Type B pancreatic cell (in vitro differentiated cells): ENCODE results near the gene ZCCHC2. TPM values are rescaled to one million over a fixed set of nuclear protein-coding genes. Genes with fewer than 3 reads are reported as not detected.

ENCODE experiments used
- DNase-seq: peaks from one replicate; pipeline ENCODE4 v3.0.0; 2021; ENCODE audit warnings: mixed read lengths; ENCODE audit not compliant: unreplicated experiment; ENCODE audit errors: extremely low spot score
- H3K27ac Mint-ChIP-seq: 2 replicates; pipeline ENCODE4 v1.8.0; 2021; ENCODE audit warnings: mild to moderate bottlenecking, mixed read lengths
- H3K27me3 Mint-ChIP-seq: 2 replicates; pipeline ENCODE4 v1.8.0; 2021; ENCODE audit warnings: mixed read lengths
- H3K36me3 Mint-ChIP-seq: 2 replicates; pipeline ENCODE4 v1.8.0; 2021; ENCODE audit warnings: mixed read lengths
- H3K4me1 Mint-ChIP-seq: one replicate; pipeline ENCODE4 v1.8.0; 2021; ENCODE audit warnings: mixed read lengths; ENCODE audit not compliant: unreplicated experiment
- H3K4me3 Mint-ChIP-seq: 2 replicates; pipeline ENCODE4 v1.8.0; 2021; ENCODE audit warnings: mild to moderate bottlenecking, mixed read lengths
- H3K9me3 Mint-ChIP-seq: 2 replicates; pipeline ENCODE4 v1.8.0; 2021; ENCODE audit warnings: mixed read lengths
- CTCF ChIP-seq: fragments of 200-600 bp; sonication (generic); conservative IDR thresholded peaks from 2 replicates; pipeline ENCODE4 v1.5.0; 2021; ENCODE audit warnings: antibody characterized with exemption, mild to moderate bottlenecking
- total RNA-seq: library from RNA; stranded (reverse); gene quantifications from 2 replicates; pipeline ENCODE4 v1.2.1, GENCODE V29; 2021; ENCODE audit warnings: low replicate concordance

The ZCCHC2 gene
- total RNA-seq, 1 donor from 2014 or later = 18.0 TPM

GRCh38 chr18:62496262-62496661 lies 26.6 kb upstream of the ZCCHC2 start:
- H3K36me3 Mint-ChIP-seq = no peaks in the 10 kb centered on the region
- TF ChIP-seq CTCF = no peak
- no peaks in the 10 kb centered on the region for H3K4me1 Mint-ChIP-seq
- H3K9me3 Mint-ChIP-seq = no peaks in the 10 kb centered on the region
- H3K4me3 Mint-ChIP-seq = no peak overlapping the region
- H3K27me3 Mint-ChIP-seq = no peaks in the 10 kb centered on the region
- DNase-seq = no peak
- no peak overlapping the region for H3K27ac Mint-ChIP-seq

- H3K4me3 Mint-ChIP-seq = no peak overlapping the region
- no peak overlapping the region for H3K27ac Mint-ChIP-seq
- no peaks in the 10 kb centered on the region for H3K9me3 Mint-ChIP-seq
- no peak for TF ChIP-seq CTCF
- no peaks in the 10 kb centered on the region for H3K27me3 Mint-ChIP-seq
- H3K36me3 Mint-ChIP-seq = no peaks in the 10 kb centered on the region
- no peaks in the 10 kb centered on the region for H3K4me1 Mint-ChIP-seq
- no peak for DNase-seq
Observed at GRCh38 chr18:62497190-62497772, 25.5 kb upstream of the ZCCHC2 start.

GRCh38 chr18:62498616-62499262 lies 24.1 kb upstream of the ZCCHC2 start:
- H3K27me3 Mint-ChIP-seq = no peaks in the 10 kb centered on the region
- no peak for DNase-seq
- H3K4me3 Mint-ChIP-seq = no peak overlapping the region
- H3K27ac Mint-ChIP-seq = no peak overlapping the region
- no peaks in the 10 kb centered on the region for H3K4me1 Mint-ChIP-seq
- peaks cover 4% of the 10 kb centered on the region for H3K36me3 Mint-ChIP-seq
- H3K9me3 Mint-ChIP-seq = no peaks in the 10 kb centered on the region
- TF ChIP-seq CTCF = no peak

GRCh38 chr18:62499263-62499650 lies 23.6 kb upstream of the ZCCHC2 start:
- Mint-ChIP-seq H3K4me3 (no peak overlapping the region), H3K9me3 (no peaks in the 10 kb centered on the region), H3K36me3 (peaks cover 4% of the 10 kb centered on the region), H3K27me3 (no peaks in the 10 kb centered on the region), H3K4me1 (no peaks in the 10 kb centered on the region), H3K27ac (no peak overlapping the region)
- TF ChIP-seq CTCF = no peak
- no peak for DNase-seq

- no peak for TF ChIP-seq CTCF
- H3K4me1 Mint-ChIP-seq = no peaks in the 10 kb centered on the region
- DNase-seq = no peak
- H3K9me3 Mint-ChIP-seq = no peaks in the 10 kb centered on the region
- H3K36me3 Mint-ChIP-seq = peaks cover 4% of the 10 kb centered on the region
- H3K27me3 Mint-ChIP-seq = no peaks in the 10 kb centered on the region
- H3K4me3 Mint-ChIP-seq = no peak overlapping the region
- no peak overlapping the region for H3K27ac Mint-ChIP-seq
Observed at GRCh38 chr18:62500174-62500573, 22.7 kb upstream of the ZCCHC2 start.
